GM12878 (cell line): Measurements from ENCODE around the gene WDR38. TPM values are rescaled to one million over a fixed set of nuclear protein-coding genes. Genes with fewer than 3 reads are reported as not detected.

Experiments
- BCL11A ChIP-seq: IDR thresholded peaks from 2 replicates; pipeline ENCODE4 v1.6.1; 2011; ENCODE audit warnings: low read depth, low read length
- HCFC1 ChIP-seq: fragments of 150-350 bp; IDR thresholded peaks from 2 replicates; pipeline ENCODE4 v1.6.1; 2014; ENCODE audit warnings: low read length
- MEF2A ChIP-seq: IDR thresholded peaks from 2 replicates; pipeline ENCODE4 v1.6.1; 2011; ENCODE audit warnings: low read depth, mild to moderate bottlenecking, low read length, moderate library complexity; ENCODE audit not compliant: insufficient read depth
- MYB ChIP-seq: fragments of 150-350 bp; IDR thresholded peaks from 2 replicates; pipeline ENCODE4 v1.6.1; 2014; ENCODE audit warnings: mild to moderate bottlenecking, low read depth, low read length, borderline replicate concordance
- MYC ChIP-seq: IDR thresholded peaks from 2 replicates; pipeline ENCODE4 v1.6.1; 2011; ENCODE audit warnings: mild to moderate bottlenecking, low read length, moderate library complexity, inconsistent platforms; ENCODE audit not compliant: insufficient read depth, insufficient replicate concordance, insufficient read length, severe bottlenecking
- PAX8 ChIP-seq: fragments of 450-650 bp; IDR thresholded peaks from 2 replicates; pipeline ENCODE4 v1.6.1; 2017; ENCODE audit warnings: mild to moderate bottlenecking, moderate library complexity
- RCOR1 ChIP-seq: conservative IDR thresholded peaks from 2 replicates; pipeline ENCODE4 v1.6.1; 2012; ENCODE audit warnings: low read depth, low read length, improper control_type of control experiment
- RFX5 ChIP-seq: IDR thresholded peaks from 2 replicates; pipeline ENCODE4 v1.6.1; 2011; ENCODE audit warnings: low read depth, low read length, improper control_type of control experiment
- SMAD1 ChIP-seq: fragments of 450-650 bp; IDR thresholded peaks from 2 replicates; pipeline ENCODE4 v1.6.1; 2018; ENCODE audit warnings: mild to moderate bottlenecking, low read depth; ENCODE audit not compliant: partially characterized antibody
- TCF12 ChIP-seq: IDR thresholded peaks from 2 replicates; pipeline ENCODE4 v1.6.1; 2011; ENCODE audit warnings: low read depth, mild to moderate bottlenecking, low read length
- ZNF384 ChIP-seq: IDR thresholded peaks from 2 replicates; pipeline ENCODE4 v1.6.1; 2012; ENCODE audit warnings: low read depth, mild to moderate bottlenecking, low read length, improper control_type of control experiment, borderline replicate concordance
- polyA plus RNA-seq, 11 experiments: library from polyadenylated mRNA; depleted of rRNA in 4 of 11; unstranded in 6 of 11; stranded (reverse) in 5 of 11; fragments of >200 nt; fragmentation: Nextera tagmentation in 4 of 11; fragmentation: Illumina TruSeq in 1 of 11; extraction: Ambion mirVana in 4 of 11; extraction: Trizol in 1 of 11; gene quantifications; 1 replicate in 1 of 11; 2 replicates in 10 of 11; pipeline versions ENCODE4 v1.2.1 to v1.2.3, GENCODE V29; 2011 to 2016; ENCODE audit warnings: inconsistent platforms in 2 of 11, missing spikeins in 2 of 11, low read depth in 1 of 11
- total RNA-seq, 4 experiments: library from RNA; depleted of rRNA in 3 of 4; stranded (reverse); fragments of >200 nt in 3 of 4; fragmentation: Illumina TruSeq in 1 of 4; extraction: Trizol in 1 of 4; gene quantifications; 2 replicates each; pipeline versions ENCODE4 v1.2.1 to v1.2.3, GENCODE V29; 2013 to 2021
- TF ChIP-seq, protein P1 (sequence below): IDR thresholded peaks from 2 replicates; pipeline ENCODE4 v1.6.1; 2012; ENCODE audit warnings: mild to moderate bottlenecking, low read depth, low read length
- TF ChIP-seq, protein P2 (sequence below): fragments of 450-650 bp; IDR thresholded peaks from 2 replicates; pipeline ENCODE4 v1.6.1; 2016; ENCODE audit warnings: mild to moderate bottlenecking, moderate library complexity, borderline replicate concordance
- TF ChIP-seq, protein P3 (sequence below): fragments of 450-650 bp; IDR thresholded peaks from 2 replicates; pipeline ENCODE4 v1.6.1; 2017; ENCODE audit warnings: mild to moderate bottlenecking, low read depth, inconsistent platforms; ENCODE audit not compliant: poor library complexity, severe bottlenecking
- TF ChIP-seq, protein P4 (sequence below): fragments of 150-350 bp; IDR thresholded peaks from 2 replicates; pipeline ENCODE4 v1.6.1; 2014; ENCODE audit warnings: mild to moderate bottlenecking, low read depth, low read length

WDR38 gene
- total and polyA plus RNA-seq, 10 of the 15 experiments (the other 5 are each of a cell fraction or from before 2014, with no cell fraction given): not detected

DNA sequence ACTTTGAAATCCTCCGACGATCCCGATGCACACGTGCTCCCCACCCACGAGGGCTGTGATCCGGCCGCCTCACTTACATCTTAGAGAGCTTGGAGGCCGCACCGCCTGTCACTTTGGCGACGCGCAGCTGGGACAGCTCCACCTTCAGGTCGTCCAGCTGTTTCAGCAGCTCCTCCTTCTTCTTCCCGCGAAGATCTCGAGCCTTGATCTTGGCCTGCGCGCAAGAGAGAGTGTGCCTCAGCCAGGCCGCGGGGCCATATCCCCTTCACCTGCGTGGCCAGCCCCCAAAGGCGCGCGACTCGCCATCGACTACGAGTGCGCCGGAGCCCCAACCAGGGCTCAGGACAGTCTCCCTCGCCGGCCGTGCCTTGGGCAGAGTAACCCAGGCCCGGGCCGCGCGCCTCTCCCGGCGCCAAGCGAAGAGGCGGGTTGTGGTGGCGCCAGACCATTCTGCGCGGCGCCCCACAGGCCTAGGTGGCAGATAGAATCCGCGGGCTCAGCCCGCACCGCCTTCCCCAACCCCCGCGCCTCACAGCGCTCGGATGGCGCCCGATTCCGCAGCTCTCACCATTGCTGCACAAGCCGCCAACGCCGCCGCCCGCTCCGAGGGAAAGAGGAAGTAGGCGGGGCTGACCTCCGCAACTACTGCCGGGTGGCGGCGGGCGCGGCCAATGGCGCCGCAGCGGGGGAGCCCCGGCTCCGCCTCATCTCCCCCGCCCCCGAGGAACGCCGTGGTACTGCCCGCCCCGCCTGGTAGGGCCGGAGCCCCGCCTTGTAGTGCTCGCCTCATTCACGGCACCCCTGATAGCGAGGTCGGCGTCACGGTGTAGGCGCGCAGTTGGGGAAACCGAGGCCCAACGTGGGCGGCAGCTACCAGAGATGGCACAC, 8.3 kb downstream of the WDR38 start, which contains the start of the genes ARPC5L and RPL35 (continued):
- TF ChIP-seq, protein P1, sequence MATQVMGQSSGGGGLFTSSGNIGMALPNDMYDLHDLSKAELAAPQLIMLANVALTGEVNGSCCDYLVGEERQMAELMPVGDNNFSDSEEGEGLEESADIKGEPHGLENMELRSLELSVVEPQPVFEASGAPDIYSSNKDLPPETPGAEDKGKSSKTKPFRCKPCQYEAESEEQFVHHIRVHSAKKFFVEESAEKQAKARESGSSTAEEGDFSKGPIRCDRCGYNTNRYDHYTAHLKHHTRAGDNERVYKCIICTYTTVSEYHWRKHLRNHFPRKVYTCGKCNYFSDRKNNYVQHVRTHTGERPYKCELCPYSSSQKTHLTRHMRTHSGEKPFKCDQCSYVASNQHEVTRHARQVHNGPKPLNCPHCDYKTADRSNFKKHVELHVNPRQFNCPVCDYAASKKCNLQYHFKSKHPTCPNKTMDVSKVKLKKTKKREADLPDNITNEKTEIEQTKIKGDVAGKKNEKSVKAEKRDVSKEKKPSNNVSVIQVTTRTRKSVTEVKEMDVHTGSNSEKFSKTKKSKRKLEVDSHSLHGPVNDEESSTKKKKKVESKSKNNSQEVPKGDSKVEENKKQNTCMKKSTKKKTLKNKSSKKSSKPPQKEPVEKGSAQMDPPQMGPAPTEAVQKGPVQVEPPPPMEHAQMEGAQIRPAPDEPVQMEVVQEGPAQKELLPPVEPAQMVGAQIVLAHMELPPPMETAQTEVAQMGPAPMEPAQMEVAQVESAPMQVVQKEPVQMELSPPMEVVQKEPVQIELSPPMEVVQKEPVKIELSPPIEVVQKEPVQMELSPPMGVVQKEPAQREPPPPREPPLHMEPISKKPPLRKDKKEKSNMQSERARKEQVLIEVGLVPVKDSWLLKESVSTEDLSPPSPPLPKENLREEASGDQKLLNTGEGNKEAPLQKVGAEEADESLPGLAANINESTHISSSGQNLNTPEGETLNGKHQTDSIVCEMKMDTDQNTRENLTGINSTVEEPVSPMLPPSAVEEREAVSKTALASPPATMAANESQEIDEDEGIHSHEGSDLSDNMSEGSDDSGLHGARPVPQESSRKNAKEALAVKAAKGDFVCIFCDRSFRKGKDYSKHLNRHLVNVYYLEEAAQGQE: peak; percentile 52; the same call in 1 of the 2 replicates
- TF ChIP-seq, protein P2, sequence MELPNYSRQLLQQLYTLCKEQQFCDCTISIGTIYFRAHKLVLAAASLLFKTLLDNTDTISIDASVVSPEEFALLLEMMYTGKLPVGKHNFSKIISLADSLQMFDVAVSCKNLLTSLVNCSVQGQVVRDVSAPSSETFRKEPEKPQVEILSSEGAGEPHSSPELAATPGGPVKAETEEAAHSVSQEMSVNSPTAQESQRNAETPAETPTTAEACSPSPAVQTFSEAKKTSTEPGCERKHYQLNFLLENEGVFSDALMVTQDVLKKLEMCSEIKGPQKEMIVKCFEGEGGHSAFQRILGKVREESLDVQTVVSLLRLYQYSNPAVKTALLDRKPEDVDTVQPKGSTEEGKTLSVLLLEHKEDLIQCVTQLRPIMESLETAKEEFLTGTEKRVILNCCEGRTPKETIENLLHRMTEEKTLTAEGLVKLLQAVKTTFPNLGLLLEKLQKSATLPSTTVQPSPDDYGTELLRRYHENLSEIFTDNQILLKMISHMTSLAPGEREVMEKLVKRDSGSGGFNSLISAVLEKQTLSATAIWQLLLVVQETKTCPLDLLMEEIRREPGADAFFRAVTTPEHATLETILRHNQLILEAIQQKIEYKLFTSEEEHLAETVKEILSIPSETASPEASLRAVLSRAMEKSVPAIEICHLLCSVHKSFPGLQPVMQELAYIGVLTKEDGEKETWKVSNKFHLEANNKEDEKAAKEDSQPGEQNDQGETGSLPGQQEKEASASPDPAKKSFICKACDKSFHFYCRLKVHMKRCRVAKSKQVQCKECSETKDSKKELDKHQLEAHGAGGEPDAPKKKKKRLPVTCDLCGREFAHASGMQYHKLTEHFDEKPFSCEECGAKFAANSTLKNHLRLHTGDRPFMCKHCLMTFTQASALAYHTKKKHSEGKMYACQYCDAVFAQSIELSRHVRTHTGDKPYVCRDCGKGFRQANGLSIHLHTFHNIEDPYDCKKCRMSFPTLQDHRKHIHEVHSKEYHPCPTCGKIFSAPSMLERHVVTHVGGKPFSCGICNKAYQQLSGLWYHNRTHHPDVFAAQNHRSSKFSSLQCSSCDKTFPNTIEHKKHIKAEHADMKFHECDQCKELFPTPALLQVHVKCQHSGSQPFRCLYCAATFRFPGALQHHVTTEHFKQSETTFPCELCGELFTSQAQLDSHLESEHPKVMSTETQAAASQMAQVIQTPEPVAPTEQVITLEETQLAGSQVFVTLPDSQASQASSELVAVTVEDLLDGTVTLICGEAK: peak; percentile 92
- TF ChIP-seq SMAD1 (no peak), RFX5 (no peak), MYC (peak; percentile 78), HCFC1 (peak; percentile 71), TCF12 (peak; percentile 78; the same call in 1 of the 2 replicates), BCL11A (no peak), RCOR1 (no peak), PAX8 (no peak), MYB (no peak), MEF2A (peak; percentile 48; the same call in 1 of the 2 replicates), ZNF384 (no peak)
- TF ChIP-seq, protein P3, sequence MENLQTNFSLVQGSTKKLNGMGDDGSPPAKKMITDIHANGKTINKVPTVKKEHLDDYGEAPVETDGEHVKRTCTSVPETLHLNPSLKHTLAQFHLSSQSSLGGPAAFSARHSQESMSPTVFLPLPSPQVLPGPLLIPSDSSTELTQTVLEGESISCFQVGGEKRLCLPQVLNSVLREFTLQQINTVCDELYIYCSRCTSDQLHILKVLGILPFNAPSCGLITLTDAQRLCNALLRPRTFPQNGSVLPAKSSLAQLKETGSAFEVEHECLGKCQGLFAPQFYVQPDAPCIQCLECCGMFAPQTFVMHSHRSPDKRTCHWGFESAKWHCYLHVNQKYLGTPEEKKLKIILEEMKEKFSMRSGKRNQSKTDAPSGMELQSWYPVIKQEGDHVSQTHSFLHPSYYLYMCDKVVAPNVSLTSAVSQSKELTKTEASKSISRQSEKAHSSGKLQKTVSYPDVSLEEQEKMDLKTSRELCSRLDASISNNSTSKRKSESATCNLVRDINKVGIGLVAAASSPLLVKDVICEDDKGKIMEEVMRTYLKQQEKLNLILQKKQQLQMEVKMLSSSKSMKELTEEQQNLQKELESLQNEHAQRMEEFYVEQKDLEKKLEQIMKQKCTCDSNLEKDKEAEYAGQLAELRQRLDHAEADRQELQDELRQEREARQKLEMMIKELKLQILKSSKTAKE: no peak
- TF ChIP-seq, protein P4, sequence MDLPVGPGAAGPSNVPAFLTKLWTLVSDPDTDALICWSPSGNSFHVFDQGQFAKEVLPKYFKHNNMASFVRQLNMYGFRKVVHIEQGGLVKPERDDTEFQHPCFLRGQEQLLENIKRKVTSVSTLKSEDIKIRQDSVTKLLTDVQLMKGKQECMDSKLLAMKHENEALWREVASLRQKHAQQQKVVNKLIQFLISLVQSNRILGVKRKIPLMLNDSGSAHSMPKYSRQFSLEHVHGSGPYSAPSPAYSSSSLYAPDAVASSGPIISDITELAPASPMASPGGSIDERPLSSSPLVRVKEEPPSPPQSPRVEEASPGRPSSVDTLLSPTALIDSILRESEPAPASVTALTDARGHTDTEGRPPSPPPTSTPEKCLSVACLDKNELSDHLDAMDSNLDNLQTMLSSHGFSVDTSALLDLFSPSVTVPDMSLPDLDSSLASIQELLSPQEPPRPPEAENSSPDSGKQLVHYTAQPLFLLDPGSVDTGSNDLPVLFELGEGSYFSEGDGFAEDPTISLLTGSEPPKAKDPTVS: no peak
